Measurements from ENCODE around the gene AASDH.

GRCh38 chr4:56318555-56318954 is 68.7 kb downstream of the AASDH start:
- TF ChIP-seq POLR2A (IDR thresholded peaks at IDR 0.05) (no peak), CTCF (IDR thresholded peaks at IDR 0.05) (no peak)
